Left ventricle myocardium inferior (tissue), 1 donor: ENCODE measurements around the gene FMO5. TPM values are rescaled to one million over a fixed set of nuclear protein-coding genes. Genes with fewer than 3 reads are reported as not detected.
"Not testable (repeated sequence)": the region's sequence is repeated elsewhere in the genome, so short reads cannot be mapped to it uniquely, and the experiment has no call there.

Experiments used
- DNase-seq: peaks from one replicate; pipeline ENCODE4 v3.0.0-alpha.2; 2020
- H3K27ac ChIP-seq: fragments of 200-600 bp; replicated peaks from 2 replicates; pipeline ENCODE4 v1.8.0; 2021
- H3K27me3 ChIP-seq: fragments of 200-600 bp; 2 replicates; pipeline ENCODE4 v1.8.0; 2021; ENCODE audit warnings: low read depth
- H3K36me3 ChIP-seq: fragments of 200-600 bp; 2 replicates; pipeline ENCODE4 v1.8.0; 2021
- H3K4me1 ChIP-seq: fragments of 200-600 bp; 2 replicates; pipeline ENCODE4 v1.8.0; 2021
- H3K4me3 ChIP-seq: fragments of 200-600 bp; 2 replicates; pipeline ENCODE4 v1.8.0; 2021; ENCODE audit warnings: mild to moderate bottlenecking, moderate library complexity
- H3K9me3 ChIP-seq: fragments of 200-600 bp; replicated peaks from 2 replicates; pipeline ENCODE4 v1.8.0; 2021
- intact Hi-C: fragments of 100-400 bp; cut with micrococcal nuclease; formaldehyde crosslinking; loops from one replicate; pipeline ENCODE4 v1.11.0; 2022
- total RNA-seq: library from RNA; stranded (reverse); fragmentation: NEBNext Ultra II Directional; extraction: Animal tissue kit (Norgen Biotek cat#: 25700); gene quantifications from one replicate; pipeline ENCODE4 v1.2.1, GENCODE V29; 2021
- TF ChIP-seq, protein P1 (sequence below): fragments of 200-600 bp; IDR thresholded peaks from 2 replicates; pipeline ENCODE4 v1.8.0; 2021; ENCODE audit warnings: antibody characterized with exemption, mild to moderate bottlenecking, borderline replicate concordance
- donor health status: DM: no; HTN: yes; CAD: no; lungs with severe emphysema.

Gene FMO5
- total RNA-seq, 1 donor from 2014 or later: 3.2 TPM

DNA sequence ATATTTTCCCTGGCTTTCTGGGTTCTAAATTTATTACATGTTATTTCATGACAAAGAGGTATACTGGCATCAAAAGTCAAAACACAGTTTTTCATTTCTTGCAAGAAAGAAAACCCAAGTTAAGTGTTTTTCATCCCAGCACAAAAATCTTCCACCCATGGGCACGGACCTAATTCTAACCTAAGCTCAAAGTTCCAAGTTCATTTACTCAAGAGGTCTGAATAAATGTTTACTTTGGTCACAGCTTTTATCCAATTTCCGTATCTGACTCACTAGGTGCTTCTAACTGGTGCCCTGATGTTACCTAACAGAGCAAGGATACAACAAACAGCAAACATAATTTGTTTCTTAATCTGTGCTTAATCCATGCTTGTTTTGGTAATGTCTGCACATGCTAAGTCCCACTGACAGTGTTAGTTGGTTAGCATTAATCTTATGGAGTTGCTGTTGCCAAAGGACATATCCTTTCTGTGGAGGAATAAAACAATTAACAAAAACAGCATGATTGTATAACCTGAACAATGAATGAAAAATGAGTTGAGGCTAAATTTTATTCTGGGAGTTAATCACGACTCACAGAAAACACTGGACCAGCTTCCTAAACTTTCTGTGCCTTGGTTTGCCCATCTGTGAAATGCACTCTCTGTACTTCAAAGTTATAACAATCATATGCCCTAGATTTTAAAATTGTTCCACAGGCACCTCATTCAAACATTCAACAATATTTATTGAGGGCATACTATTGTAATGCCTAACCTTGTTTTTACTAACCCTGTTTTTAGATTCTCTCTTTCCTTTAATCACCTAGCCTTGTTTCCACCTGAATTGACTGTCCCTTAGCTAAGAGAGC lies 13.1 kb upstream of the FMO5 start:
- Histone ChIP-seq H3K4me1 (peaks cover 10% of the 10 kb centered on the region), H3K9me3 (no peaks in the 10 kb centered on the region), H3K27me3 (no peaks in the 10 kb centered on the region), H3K36me3 (no peaks in the 10 kb centered on the region), H3K4me3 (no peak overlapping the region), H3K27ac (no peak overlapping the region)
- TF ChIP-seq, protein P1, sequence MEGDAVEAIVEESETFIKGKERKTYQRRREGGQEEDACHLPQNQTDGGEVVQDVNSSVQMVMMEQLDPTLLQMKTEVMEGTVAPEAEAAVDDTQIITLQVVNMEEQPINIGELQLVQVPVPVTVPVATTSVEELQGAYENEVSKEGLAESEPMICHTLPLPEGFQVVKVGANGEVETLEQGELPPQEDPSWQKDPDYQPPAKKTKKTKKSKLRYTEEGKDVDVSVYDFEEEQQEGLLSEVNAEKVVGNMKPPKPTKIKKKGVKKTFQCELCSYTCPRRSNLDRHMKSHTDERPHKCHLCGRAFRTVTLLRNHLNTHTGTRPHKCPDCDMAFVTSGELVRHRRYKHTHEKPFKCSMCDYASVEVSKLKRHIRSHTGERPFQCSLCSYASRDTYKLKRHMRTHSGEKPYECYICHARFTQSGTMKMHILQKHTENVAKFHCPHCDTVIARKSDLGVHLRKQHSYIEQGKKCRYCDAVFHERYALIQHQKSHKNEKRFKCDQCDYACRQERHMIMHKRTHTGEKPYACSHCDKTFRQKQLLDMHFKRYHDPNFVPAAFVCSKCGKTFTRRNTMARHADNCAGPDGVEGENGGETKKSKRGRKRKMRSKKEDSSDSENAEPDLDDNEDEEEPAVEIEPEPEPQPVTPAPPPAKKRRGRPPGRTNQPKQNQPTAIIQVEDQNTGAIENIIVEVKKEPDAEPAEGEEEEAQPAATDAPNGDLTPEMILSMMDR: no peak
- DNase-seq: no peak
- intact Hi-C loops: no loop called here

GRCh38 chr1:147236959-147237791 lies 12.0 kb upstream of the FMO5 start:
- no peaks in the 10 kb centered on the region for H3K36me3 ChIP-seq
- H3K27ac ChIP-seq: no peak overlapping the region
- DNase-seq: no peak
- no peaks in the 10 kb centered on the region for H3K9me3 ChIP-seq
- H3K4me1 ChIP-seq: peaks cover 4% of the 10 kb centered on the region
- H3K4me3 ChIP-seq: no peak overlapping the region
- TF ChIP-seq, protein P1: no peak
- intact Hi-C loops: no loop called here
- H3K27me3 ChIP-seq: no peaks in the 10 kb centered on the region

GRCh38 chr1:147236448-147236847 lies 11.3 kb upstream of the FMO5 start:
- Histone ChIP-seq H3K9me3 (no peaks in the 10 kb centered on the region), H3K4me3 (no peak overlapping the region), H3K36me3 (no peaks in the 10 kb centered on the region), H3K4me1 (no peaks in the 10 kb centered on the region), H3K27me3 (no peaks in the 10 kb centered on the region), H3K27ac (no peak overlapping the region)
- intact Hi-C loops: no loop called here
- TF ChIP-seq, protein P1: no peak
- no peak for DNase-seq

DNA sequence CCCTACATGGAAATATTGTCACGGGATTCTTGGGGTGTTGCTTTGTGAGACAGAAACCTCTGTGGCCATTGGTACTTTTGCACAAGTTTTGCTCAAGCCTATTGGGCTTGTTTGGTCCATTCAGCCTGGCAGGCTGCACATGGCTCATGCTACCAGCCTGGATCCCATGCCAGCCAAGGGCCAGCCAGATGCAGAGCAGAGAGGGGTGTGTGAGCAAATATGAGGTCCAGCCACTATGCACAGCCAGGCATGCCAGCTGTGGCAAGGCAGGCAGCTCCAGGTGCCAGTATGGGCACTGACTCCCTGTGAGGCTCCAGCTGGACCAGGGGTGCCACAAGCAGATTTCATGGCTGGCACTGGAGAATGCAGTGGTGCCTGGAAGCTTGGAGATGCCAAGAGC lies 10.7 kb upstream of the FMO5 start:
- Histone ChIP-seq H3K27ac (no peak overlapping the region), H3K4me1 (no peaks in the 10 kb centered on the region), H3K4me3 (no peak overlapping the region), H3K36me3 (no peaks in the 10 kb centered on the region), H3K27me3 (no peaks in the 10 kb centered on the region), H3K9me3 (no peaks in the 10 kb centered on the region)
- TF ChIP-seq, protein P1: no peak
- no peak for DNase-seq
- intact Hi-C loops: no loop called here

GRCh38 chr1:147233903-147234302 lies 8.8 kb upstream of the FMO5 start:
- H3K27ac ChIP-seq, DNase-seq, intact Hi-C loops, H3K4me3 ChIP-seq, H3K9me3 ChIP-seq, H3K27me3 ChIP-seq, H3K36me3 ChIP-seq, H3K4me1 ChIP-seq: not testable (repeated sequence)

DNA sequence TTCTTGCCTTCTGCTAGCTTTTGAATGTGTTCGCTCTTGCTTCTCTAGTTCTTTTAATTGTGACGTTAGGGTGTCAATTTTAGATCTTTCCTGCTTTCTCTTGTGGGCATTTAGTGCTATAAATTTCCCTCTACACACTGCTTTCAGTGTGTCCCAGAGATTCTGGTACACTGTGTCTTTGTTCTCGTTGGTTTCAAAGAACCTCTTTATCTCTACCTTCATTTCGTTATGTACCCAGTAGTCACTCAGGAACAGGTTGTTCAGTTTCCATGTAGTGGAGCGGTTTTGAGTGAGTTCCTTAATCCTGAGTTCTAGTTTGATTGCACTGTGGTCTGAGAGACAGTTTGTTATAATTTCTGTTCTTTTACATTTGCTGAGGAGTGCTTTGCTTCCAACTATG lies 5.9 kb upstream of the FMO5 start:
- intact Hi-C loops, H3K27ac ChIP-seq, H3K27me3 ChIP-seq, H3K9me3 ChIP-seq, DNase-seq, H3K36me3 ChIP-seq, H3K4me3 ChIP-seq, H3K4me1 ChIP-seq: not testable (repeated sequence)
